Stomach (tissue), 9 donors: ENCODE results near the gene SLC28A3. TPM values are rescaled to one million over a fixed set of nuclear protein-coding genes. Genes with fewer than 3 reads are reported as not detected.

Experiments used
- DNase-seq, 2 donors: peaks; one replicate each; pipeline versions ENCODE4 v3.0.0 to v3.0.0-alpha.2; 2013 to 2019
- H3K27ac ChIP-seq, 5 donors: fragments of 200-600 bp in 4 of 5; sonication (generic) in 4 of 5; one replicate each; pipeline ENCODE4 v1.5.1; 2013 to 2019; ENCODE audit warnings: mild to moderate bottlenecking in 1 of 5, moderate library complexity in 1 of 5
- H3K27me3 ChIP-seq, 3 donors: fragments of 200-600 bp; sonication (generic); one replicate each; pipeline ENCODE4 v1.5.1; 2017 to 2019; ENCODE audit warnings: mixed run types in 1 of 3
- H3K36me3 ChIP-seq, 4 donors: fragments of 200-600 bp; sonication (generic); 1 replicate in 3 of 4; 2 replicates in 1 of 4; pipeline ENCODE4 v1.5.1; 2016 to 2019
- H3K4me1 ChIP-seq, 4 donors: fragments of 200-600 bp; sonication (generic); one replicate each; pipeline ENCODE4 v1.5.1; 2016 to 2019
- H3K4me3 ChIP-seq, 4 donors: fragments of 200-600 bp; sonication (generic) in 3 of 4; one replicate each; pipeline ENCODE4 v1.5.1; 2016 to 2019; ENCODE audit warnings: mild to moderate bottlenecking in 1 of 4
- H3K9me3 ChIP-seq, 4 donors: fragments of 200-600 bp; sonication (generic); one replicate each; pipeline ENCODE4 v1.5.1; 2016 to 2019
- CTCF ChIP-seq, 7 experiments: fragments of 450-650 bp in 4 of 7; fragments of 200-600 bp in 3 of 7; sonication (generic) in 3 of 7; IDR thresholded peaks; one replicate each; pipeline ENCODE4 v1.5.1; 2016 to 2019; ENCODE audit warnings: antibody characterized with exemption in 7 of 7, control low read depth in 2 of 7, mild to moderate bottlenecking in 1 of 7
- EP300 ChIP-seq: sonication (generic); formaldehyde crosslinking; IDR thresholded peaks from one replicate; pipeline ENCODE4 v1.6.1; 2017; ENCODE audit warnings: antibody characterized with exemption
- POLR2A ChIP-seq, 4 donors: fragments of 450-650 bp; IDR thresholded peaks; one replicate each; pipeline ENCODE4 v1.6.1; 2016; ENCODE audit warnings: antibody characterized with exemption in 4 of 4, control low read depth in 2 of 4, mild to moderate bottlenecking in 1 of 4, moderate library complexity in 1 of 4
- POLR2AphosphoS5 ChIP-seq, 3 donors: sonication (generic); formaldehyde crosslinking; IDR thresholded peaks; one replicate each; pipeline ENCODE4 v1.6.1; 2016; ENCODE audit warnings: antibody characterized with exemption in 3 of 3
- WGBS, 5 donors: extraction: QIAGEN DNeasy Blood & Tissue Kit in 3 of 5; methylation state at CpG; one replicate each; pipeline versions ENCODE4 v1.1.5 to v1.1.7; 2013 to 2018; 5-methylcytosine and 5-hydroxymethylcytosine counted together
- intact Hi-C: fragments of 100-400 bp; cut with DNase I; formaldehyde crosslinking; loops from one replicate; pipeline ENCODE4 v1.15.1; 2023; ENCODE audit warnings: low total_unique reads
- polyA plus RNA-seq, 3 donors: library from polyadenylated mRNA; stranded (reverse); fragments of 200-250 nt; gene quantifications; one replicate each; pipeline ENCODE4 v1.2.3, GENCODE V29; 2013
- total RNA-seq, 5 donors: library from RNA; depleted of rRNA; stranded (reverse); fragments of >200 nt; gene quantifications; one replicate each; pipeline versions ENCODE4 v1.1.0 to v1.2.3, GENCODE V29; 2014 to 2016
- donor health status: healthy with polysubstance abuse.
- donor health status: Bipolar disorder and iron deficiency.
- donor health status: healthy.

The SLC28A3 gene
- total and polyA plus RNA-seq, 8 donors = 0.58 to 6.3 (median 1.3) TPM; not detected in 2

GRCh38 chr9:84361645-84362044, 21.1 kb upstream of the SLC28A3 start:
- WGBS, 5 donors = 80 to 88% (median 87%) methylated on average over 6 of the region's 6 CpGs
- H3K4me3 ChIP-seq = no peak overlapping the region
- no peak overlapping the region for H3K27ac ChIP-seq
- TF ChIP-seq POLR2AphosphoS5 (IDR thresholded peaks at IDR 0.05) (no peak), EP300 (no peak), POLR2A (IDR thresholded peaks at IDR 0.05) (no peak), CTCF (IDR thresholded peaks at IDR 0.05) (no peak)
- no peaks in the 10 kb centered on the region for H3K4me1 ChIP-seq
- H3K9me3 ChIP-seq = no peaks in the 10 kb centered on the region
- no peaks in the 10 kb centered on the region for H3K27me3 ChIP-seq
- intact Hi-C loops = no loop called here
- no peaks in the 10 kb centered on the region for H3K36me3 ChIP-seq
- no peak for DNase-seq

- WGBS, 5 donors = 69 to 91% (median 82%) methylated on average over 3 of the region's 3 CpGs
- Histone ChIP-seq H3K36me3 (no peaks in the 10 kb centered on the region), H3K4me1 (no peaks in the 10 kb centered on the region), H3K27ac (no peak overlapping the region), H3K27me3 (no peaks in the 10 kb centered on the region), H3K9me3 (no peaks in the 10 kb centered on the region), H3K4me3 (no peak overlapping the region)
- intact Hi-C loops = no loop called here
- TF ChIP-seq POLR2AphosphoS5 (IDR thresholded peaks at IDR 0.05) (no peak), CTCF (IDR thresholded peaks at IDR 0.05) (no peak), POLR2A (IDR thresholded peaks at IDR 0.05) (no peak), EP300 (no peak)
- DNase-seq = no peak
These were observed 16.7 kb upstream of the SLC28A3 start for GRCh38 chr9:84357275-84357674.

GRCh38 chr9:84354035-84354434, 13.5 kb upstream of the SLC28A3 start:
- Histone ChIP-seq H3K9me3 (peaks cover 0 to 3% (median 0%) of the 10 kb centered on the region in 4 donors), H3K4me1 (no peaks in the 10 kb centered on the region), H3K27ac (no peak overlapping the region), H3K27me3 (no peaks in the 10 kb centered on the region), H3K4me3 (no peak overlapping the region), H3K36me3 (no peaks in the 10 kb centered on the region)
- TF ChIP-seq POLR2AphosphoS5 (IDR thresholded peaks at IDR 0.05) (no peak), EP300 (no peak), POLR2A (IDR thresholded peaks at IDR 0.05) (no peak), CTCF (IDR thresholded peaks at IDR 0.05) (no peak)
- WGBS, 5 donors = 71 to 80% (median 76%) methylated on average over 1 of the region's 1 CpG
- intact Hi-C loops = no loop called here
- DNase-seq = no peak

- TF ChIP-seq POLR2AphosphoS5 (IDR thresholded peaks at IDR 0.05) = no peak
- no peak for TF ChIP-seq EP300
- TF ChIP-seq CTCF (IDR thresholded peaks at IDR 0.05) = no peak
- no peak for TF ChIP-seq POLR2A (IDR thresholded peaks at IDR 0.05)
- no peaks in the 10 kb centered on the region for H3K36me3 ChIP-seq
- DNase-seq = no peak
- no peaks in the 10 kb centered on the region for H3K4me1 ChIP-seq
- no peak overlapping the region for H3K27ac ChIP-seq
- H3K9me3 ChIP-seq = peaks cover 0 to 9% (median 2%) of the 10 kb centered on the region in 4 donors
- no peak overlapping the region for H3K4me3 ChIP-seq
- no peaks in the 10 kb centered on the region for H3K27me3 ChIP-seq
- 21 to 69% (median 67%) methylated on average over 1 of the region's 1 CpG for WGBS, 5 donors
- intact Hi-C loops = no loop called here
These were observed 9.1 kb upstream of the SLC28A3 start for GRCh38 chr9:84349671-84350070.
